HG02938 (cell line): Measurements from ENCODE around the gene OR52J3.
"Not testable (repeated sequence)": the region's sequence is repeated elsewhere in the genome, so short reads cannot be mapped to it uniquely, and the experiment has no call there.

Source experiments
- ATAC-seq: cut with Tn5 transposase; IDR thresholded peaks from one replicate; pipeline ENCODE4 v1.9.1; 2021; ENCODE audit warnings: mild to moderate bottlenecking, moderate library complexity; ENCODE audit not compliant: unreplicated experiment

Gene OR52J3

GRCh38 chr11:5046226-5046625 is at the start of gene OR52J3:
Gene OR52J3 (plus strand): TSS chr11:5046526. CDS start chr11:5046526, 0 bp downstream.
- ATAC-seq = no peak

GRCh38 chr11:5004424-5005274 is 41.7 kb upstream of the OR52J3 start:
- no peak for ATAC-seq

- ATAC-seq = no peak
Observed at GRCh38 chr11:5007561-5007960, 38.8 kb upstream of the OR52J3 start.

- no peak for ATAC-seq
Observed at GRCh38 chr11:5011254-5011653, 35.1 kb upstream of the OR52J3 start.

- no peak for ATAC-seq
Observed at GRCh38 chr11:5013012-5013411, 33.3 kb upstream of the OR52J3 start.

- no peak for ATAC-seq
Observed at GRCh38 chr11:5021996-5022395, 24.3 kb upstream of the OR52J3 start.

GRCh38 chr11:5036669-5037068 is 9.7 kb upstream of the OR52J3 start:
- ATAC-seq = no peak

GRCh38 chr11:5037926-5038325 is 8.4 kb upstream of the OR52J3 start:
- ATAC-seq = no peak

- no peak for ATAC-seq
Observed at GRCh38 chr11:5038341-5038740, 8.0 kb upstream of the OR52J3 start.

- ATAC-seq = no peak
Observed at GRCh38 chr11:5040876-5041275, 5.5 kb upstream of the OR52J3 start.

- ATAC-seq = no peak
Observed at GRCh38 chr11:5042091-5042490, 4.2 kb upstream of the OR52J3 start.

- no peak for ATAC-seq
Observed at GRCh38 chr11:5043380-5043779, 2.9 kb upstream of the OR52J3 start.

GRCh38 chr11:5046754-5047330 is 516 bp downstream of the OR52J3 start:
- ATAC-seq = no peak

GRCh38 chr11:5058679-5059078 is 12.4 kb downstream of the OR52J3 start:
- ATAC-seq = not testable (repeated sequence)

GRCh38 chr11:5059391-5059790 is 13.1 kb downstream of the OR52J3 start, which contains the start of gene OR52E2:
Gene OR52E2 (minus strand): TSS chr11:5059627. CDS start chr11:5059627, 0 bp downstream.
- no peak for ATAC-seq

GRCh38 chr11:5065027-5065426 is 18.7 kb downstream of the OR52J3 start:
- no peak for ATAC-seq

- no peak for ATAC-seq
Observed at GRCh38 chr11:5069272-5069671, 22.9 kb downstream of the OR52J3 start, which contains the start of gene OR52E1. Gene OR52E1 (plus strand): TSS chr11:5069572.

GRCh38 chr11:5071799-5072198 is 25.5 kb downstream of the OR52J3 start:
- ATAC-seq = no peak

- ATAC-seq = no peak
Observed at GRCh38 chr11:5081405-5081804, 35.1 kb downstream of the OR52J3 start.

- no peak for ATAC-seq
Observed at GRCh38 chr11:5083602-5084001, 37.3 kb downstream of the OR52J3 start.

- ATAC-seq = no peak
Observed at GRCh38 chr11:5088556-5088955, 42.2 kb downstream of the OR52J3 start.

- ATAC-seq = no peak
Observed at GRCh38 chr11:5090668-5091067, 44.3 kb downstream of the OR52J3 start.
